Stimulated activated CD8-positive, alpha-beta memory T cell treated with anti-CD3 and anti-CD28 coated beads, Interleukin-12 subunit alpha, Interleukin-12 subunit beta, amount 100 ng/mL, for 1 hour (primary cell): Measurements from ENCODE around the gene FRMD3.

ENCODE experiments used
- DNase-seq: peaks from one replicate; pipeline ENCODE4 v3.0.0-alpha.2; 2020; ENCODE audit warnings: low read depth

Gene FRMD3

DNA sequence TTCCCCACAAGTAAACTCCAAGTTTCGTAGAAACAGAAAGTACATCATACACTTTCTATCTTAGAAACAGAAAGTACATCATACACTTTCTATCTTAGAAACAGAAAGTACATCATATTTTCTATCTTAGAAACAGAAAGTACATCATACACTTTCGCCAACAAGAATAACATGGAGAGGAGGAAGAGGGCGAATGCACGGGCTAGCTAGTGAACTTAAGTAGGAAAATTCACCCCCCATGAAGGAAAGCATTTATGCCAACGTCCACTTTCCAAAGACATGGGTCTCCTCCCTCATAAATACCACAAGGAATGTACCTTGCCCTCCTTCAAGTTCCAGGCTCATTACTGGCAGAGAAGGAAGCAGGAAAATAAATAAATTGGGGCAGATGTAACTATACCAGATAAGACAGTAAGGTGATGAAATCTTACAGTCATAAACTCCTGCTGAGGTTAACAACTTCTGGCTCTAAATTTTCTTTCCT is 64.7 kb downstream of the FRMD3 start:
- no peak for DNase-seq

DNA sequence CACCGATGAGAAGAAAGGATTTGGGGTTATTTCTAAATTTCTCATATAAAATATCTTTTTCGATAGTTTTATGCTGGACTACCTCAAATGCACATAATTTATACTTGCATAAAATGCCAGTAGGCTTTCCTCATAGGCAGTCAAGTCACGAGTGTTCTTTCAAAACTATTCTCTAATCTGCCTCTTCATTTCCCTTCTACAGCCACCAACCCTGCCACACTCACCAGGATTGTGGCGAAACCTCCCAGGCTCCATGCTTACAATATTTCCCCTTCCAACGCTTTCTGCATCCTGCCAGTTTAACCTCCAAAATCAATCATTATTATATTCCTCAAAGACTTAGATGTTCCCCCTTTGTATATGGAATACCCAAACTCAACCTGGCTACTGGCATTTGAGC is 65.4 kb downstream of the FRMD3 start:
- DNase-seq, result no peak

DNA sequence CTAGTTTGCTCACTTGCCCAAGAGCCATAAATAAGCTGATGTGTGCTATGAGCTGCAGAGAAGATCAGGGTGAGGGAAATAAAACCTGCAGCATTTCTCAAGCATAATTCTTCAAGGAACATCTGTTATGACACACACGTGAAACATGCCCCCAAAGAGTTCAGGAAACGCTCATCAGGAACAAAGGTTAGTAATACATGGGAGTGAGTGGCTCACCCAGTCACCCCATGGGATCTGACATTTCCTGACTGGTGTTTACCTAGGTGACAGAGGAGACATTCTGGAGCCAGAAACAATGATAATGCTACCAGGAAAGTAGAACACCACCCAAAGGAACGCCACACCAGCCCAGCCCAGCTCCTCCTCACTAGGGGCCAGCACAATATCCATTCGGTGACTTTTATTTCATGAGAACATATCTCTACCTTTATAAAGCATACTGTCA is 66.0 kb downstream of the FRMD3 start:
- no peak for DNase-seq

DNA sequence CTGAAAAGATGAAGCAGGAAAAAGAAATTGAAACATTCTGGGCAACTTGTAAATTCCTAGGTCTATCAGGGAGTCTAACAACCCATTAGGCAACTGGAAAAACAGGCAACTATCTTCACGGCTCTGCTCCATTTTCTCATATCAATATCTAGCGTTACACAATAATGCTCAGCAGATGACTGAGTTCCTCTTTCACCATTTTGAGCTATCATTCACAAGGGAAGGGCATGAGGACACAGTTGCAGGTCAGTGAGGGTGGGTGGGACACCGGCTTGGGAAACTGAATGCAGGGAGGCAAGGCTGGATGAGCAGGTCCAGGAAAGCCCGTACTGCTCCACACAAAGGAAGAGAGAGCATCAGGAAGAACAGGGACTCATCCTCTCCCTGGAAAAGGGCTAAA is 67.0 kb downstream of the FRMD3 start:
- DNase-seq, result no peak

DNA sequence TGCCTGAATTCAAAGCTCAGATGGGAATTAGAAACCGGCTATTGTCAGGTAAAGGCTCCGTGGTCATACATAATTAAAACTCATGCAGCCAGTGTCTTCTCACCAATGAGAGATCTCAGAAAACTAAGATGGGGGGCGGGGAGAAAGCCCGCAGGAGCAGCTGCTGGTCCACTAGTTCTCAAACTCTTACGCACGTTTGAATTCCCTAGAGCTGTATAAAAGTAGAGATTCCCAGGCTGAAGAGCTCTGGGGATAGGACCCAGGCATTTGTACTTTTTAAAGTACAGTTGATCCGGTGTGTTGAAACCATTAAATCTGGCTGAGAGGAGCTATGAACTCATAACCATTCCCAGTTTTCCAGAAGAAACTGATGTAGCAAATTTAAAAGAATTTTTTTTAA is 68.5 kb downstream of the FRMD3 start:
- no peak for DNase-seq

DNA sequence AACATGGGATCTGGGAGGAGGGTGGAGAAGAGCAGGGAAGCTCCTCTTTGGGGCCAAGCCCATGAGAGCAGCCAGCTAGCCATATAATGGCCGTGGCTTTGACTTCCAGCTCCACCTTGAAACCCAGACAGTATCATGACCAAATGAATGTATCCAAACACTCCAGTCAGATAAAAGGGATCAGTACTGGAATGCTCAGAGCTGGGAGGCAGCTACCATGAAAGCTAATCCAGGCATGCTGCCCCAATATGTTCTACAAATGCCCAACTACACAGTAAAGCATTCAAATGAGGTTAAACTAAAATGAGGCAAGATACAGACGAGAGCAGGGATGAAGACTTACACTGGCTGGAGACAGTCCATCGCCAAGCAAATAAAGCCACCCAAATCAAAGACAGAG is 69.4 kb downstream of the FRMD3 start:
- no peak for DNase-seq

DNA sequence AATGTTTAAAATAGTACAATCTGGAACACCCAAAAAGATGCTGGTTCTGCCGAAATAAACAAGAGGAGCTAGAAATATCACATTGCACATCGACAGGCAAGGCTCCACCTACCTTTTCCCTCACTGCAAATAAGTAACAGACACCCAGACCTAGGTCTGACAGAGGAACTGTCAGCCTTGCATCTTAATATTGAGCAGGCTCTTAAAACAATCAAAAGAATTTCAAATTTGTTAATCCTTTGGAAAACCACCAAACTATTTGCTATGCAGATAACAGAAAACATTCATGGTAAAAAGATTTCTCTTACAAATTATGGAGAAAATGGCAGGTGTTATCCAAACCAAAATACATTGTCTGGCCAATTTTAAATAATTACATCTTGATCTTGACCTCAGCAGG is 71.3 kb downstream of the FRMD3 start:
- DNase-seq, result no peak

DNA sequence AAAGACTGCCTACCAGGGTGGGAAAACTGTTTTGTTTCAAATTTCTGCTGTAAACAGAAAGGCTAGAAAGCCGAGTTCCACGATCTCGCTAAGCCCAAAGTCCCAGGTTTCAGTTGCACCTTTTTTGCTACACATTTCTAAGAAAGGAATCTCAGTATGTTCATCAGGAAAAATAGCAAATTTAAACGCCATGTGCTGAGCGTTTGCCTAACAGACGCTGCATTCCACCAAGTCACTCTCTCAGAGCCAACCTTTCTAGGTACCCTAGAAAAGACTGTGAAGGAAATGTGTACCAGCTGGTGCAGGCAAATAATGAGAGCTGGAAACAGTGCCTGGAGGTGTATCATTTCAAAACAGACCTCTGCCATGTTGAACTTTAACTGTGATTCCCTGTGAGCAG is 71.8 kb downstream of the FRMD3 start:
- DNase-seq, result no peak

DNA sequence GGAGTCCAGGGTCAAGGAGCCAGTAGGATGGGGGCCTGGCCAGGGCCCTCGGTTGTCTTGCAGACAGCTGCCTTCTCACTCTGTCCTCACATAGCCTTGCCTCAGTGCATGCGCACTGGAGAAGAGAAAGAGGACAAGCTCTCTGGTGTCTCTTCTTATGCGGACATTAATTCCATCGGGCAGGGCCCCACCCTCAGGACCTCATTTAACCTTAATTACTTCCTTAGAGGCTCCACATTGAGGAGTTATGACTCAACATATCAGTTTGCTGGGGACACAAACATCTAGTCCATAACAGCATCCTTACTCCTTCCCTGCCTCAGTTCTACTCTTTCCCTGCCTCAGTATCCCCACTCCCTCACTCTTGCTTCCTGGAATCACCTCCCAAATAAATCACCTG is 78.4 kb downstream of the FRMD3 start:
- DNase-seq, result no peak

DNA sequence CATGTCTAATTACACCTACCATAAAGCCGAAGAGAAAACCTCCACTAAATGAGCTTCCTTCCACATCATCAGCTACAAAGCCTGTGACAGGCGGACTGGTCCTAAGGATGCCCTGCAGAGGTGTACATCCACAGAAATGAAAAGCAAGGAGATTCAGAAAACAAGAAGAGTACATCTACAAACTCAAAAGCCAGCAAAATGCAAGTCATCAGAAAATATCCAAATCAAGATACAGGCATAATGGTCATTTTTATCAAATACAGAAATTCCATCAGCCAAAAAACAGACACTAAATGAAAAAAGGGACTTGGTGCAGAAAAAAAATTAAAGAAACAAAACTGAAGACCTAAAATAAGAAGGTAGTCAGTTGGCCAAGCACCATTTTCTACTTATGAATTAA is 79.7 kb downstream of the FRMD3 start:
- no peak for DNase-seq

DNA sequence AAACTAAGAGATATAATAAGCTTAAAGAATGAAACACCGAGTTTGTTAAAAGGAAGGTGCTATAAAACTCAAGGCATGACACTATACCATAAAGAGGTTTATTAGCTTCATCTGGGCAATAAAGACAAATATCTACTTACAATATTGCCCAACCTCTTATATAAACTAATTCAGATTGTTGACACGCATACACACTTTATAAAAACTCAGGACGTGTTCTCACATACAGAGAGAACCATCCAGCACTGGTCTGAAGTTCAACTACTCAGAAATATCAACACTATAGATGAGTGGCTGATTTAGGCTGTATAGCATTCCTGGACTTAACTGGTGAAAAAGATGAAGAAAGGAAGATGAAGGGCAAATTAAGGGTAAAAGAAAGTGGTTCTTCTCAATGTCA is 81.2 kb downstream of the FRMD3 start:
- no peak for DNase-seq

DNA sequence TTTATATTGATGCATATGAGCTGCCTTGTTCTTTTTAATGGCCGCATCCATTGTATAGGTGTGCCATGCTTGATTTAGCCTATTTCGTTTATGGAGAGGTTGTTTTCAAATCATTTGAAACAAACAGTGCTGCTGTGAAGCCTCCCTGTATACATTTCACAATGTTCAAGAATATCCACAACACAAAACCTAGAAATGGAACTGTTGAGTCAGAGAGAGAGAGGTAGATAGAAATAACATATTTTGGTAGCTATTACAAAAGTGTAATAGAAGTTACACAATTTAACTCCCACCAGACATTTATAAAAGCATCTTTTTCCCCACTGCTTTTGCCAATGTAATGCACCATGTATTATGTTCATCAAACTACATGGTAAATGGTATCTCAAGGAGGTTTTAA is 82.0 kb downstream of the FRMD3 start:
- no peak for DNase-seq

DNA sequence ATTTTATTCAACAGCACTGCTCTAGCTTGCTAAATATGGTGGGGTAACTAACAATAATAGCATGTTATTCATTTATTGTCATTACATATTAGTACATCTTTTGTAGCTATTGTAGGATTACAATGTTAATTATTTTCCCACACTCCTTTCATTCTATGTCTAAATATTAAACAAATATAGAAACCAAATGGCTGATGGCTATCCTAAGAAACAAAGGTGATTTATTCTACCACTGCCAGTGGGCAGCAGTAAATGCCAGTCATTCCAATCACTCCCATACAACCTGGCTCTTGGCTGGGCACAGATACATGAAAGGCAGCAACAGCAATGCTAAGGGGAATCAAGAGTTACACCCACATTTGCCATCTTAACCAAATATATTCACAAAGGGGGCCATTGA is 84.1 kb downstream of the FRMD3 start:
- DNase-seq, result no peak

DNA sequence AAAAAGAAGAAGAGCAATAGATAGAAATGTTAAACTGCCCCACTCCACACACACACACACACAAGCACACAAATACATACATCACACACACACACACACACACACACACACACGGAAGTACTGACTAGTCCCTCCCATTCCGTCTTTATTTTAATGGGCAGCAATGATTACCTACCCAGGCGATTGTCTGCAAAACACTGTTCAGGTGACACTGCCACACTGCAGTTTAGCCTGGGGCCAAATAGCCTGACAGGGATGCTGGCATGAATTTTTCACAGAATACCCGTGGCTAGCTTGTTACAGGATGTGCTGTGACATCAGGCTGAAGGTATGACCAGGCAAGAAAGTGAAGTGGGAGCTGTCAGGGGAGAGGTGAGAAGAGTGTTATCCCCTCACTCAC is 86.9 kb downstream of the FRMD3 start:
- DNase-seq, result no peak

DNA sequence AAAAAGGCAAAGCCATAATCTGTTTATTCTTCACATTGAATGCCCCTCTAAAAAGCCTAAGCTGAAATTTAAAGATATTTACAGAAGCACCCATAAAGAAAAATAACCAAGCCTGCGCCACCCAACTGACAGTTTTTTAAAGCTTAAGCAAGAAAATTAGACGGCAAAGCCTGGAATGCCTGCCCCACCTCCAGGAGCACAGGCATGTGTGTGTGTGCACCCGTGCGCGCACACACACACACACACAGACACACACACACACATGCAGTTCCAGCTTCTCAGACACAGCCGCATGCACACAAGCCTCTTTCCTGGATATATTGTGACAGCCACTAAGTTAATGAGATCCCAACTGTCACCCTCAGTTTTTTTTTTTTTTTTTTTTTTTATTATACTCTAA is 88.2 kb downstream of the FRMD3 start:
- no peak for DNase-seq

DNA sequence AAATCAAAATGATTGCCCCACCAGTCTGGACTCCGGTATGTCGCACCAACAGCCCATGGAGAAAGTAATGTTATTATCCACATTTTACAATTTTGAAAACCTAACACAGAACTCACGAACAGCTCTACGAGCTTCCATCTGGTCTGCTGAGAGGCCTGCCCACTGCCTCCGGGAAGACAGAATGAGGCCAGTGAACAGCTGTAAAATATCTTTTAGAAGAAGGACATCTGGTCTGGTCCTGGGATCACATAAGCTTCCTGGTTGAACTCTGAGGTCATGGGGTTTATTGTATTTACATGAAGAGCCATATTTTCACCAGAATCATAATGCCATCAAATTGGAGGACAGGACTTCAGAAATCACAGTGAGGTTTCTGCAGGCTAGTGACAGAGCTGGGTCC is 89.0 kb downstream of the FRMD3 start:
- no peak for DNase-seq

DNA sequence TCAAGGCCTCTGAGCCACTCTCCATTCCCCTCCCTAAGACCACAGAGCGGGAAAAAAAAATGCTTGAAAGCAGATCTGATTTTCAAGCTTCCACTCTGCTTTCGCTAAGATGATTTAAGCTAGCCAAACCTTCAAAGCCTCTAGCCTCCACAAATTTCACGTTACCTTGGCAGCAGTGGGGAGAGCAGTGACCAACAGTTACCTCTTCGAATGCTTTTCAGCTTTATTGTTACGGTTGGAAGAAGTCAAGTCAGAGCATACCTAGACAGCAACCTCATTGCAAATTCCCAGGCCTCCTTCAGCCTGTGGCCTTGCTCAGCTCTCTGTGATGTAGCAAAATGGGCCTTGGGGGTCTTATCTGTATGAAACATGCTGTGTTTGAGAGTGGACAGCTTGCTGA is 89.6 kb downstream of the FRMD3 start:
- no peak for DNase-seq

DNA sequence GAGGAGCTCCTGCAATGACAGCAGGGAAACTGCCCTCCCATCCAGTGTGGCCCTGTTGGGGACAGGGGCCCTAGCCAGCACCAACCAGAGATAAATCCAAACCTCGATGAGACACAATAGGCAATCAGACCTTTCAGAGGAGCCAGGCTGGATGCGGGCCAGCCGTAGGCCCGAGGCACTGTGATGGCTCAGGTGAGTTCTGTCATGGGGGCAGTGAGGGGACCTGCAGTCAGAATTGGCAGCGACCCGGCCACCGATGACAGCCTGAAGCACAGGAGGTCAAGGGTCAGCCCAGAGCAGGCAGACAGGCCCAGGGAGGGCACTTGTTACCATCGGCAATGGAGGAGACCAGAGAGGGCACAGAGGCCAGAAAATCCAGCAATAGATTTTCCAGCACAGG is 90.8 kb downstream of the FRMD3 start:
- DNase-seq, result no peak

DNA sequence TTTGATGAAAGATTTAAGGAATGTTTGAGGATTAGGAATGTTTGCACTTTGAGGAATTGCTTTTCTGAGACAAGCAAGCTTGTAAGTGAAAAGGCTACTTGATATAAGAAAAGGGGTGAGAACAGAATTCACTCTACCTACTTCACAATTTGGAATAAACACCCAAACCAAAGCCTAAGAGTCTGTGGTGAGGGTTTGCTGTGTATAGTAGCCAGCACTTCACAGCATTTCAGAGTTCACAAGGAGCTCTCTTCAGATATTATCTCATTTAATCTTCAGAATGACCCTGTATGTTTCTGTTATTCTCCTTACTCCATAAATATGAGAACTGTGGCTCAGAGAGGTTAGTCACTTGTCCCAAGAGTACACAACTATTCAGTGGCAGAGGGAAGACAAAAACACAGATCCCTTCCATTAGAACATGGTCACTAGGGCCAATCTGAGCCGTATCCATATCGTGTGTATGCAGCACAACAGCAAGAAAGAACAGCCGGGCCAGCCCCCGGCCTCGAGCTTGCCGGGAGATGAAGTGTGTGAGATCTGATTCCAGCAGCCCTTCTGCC is 92.4 kb downstream of the FRMD3 start:
- DNase-seq, result no peak

DNA sequence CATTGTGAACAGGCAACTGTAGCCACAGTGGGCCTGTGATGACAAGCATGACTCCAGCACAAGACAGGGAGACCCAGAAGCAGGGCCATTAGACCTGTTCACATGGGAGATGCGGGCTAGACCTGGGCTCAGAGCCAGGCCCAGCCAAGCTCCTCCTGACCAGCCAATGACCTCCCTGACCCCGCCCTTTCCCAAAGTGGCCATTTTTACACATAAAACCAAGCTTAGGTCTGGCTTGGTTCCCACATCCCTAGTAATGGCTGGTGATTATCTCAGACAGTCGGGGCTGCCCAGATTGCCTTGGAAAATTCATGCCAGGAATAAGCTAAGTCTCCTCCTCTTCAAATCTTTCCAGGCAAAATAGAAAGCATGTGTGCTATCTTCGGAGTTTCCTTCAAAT is 94.1 kb downstream of the FRMD3 start:
- no peak for DNase-seq

DNA sequence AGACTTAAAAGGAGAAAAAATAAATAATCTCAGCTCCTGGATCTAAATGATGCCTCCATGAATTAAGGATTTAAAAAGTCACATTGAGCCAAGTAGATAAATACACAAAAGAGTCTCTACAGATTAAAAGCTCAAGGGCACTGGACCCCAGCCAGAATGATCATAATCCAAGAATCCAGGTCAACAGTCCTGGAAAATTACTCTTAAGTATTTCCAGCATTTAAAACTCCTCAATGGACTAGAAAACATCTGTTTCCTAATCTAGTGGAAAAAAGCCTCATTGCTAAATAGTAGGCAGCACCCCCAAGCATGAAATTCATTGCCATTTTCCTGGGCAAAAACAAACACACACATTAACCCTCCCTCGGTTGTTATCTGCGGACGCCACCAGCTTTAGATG is 96.8 kb downstream of the FRMD3 start:
- DNase-seq, result no peak

DNA sequence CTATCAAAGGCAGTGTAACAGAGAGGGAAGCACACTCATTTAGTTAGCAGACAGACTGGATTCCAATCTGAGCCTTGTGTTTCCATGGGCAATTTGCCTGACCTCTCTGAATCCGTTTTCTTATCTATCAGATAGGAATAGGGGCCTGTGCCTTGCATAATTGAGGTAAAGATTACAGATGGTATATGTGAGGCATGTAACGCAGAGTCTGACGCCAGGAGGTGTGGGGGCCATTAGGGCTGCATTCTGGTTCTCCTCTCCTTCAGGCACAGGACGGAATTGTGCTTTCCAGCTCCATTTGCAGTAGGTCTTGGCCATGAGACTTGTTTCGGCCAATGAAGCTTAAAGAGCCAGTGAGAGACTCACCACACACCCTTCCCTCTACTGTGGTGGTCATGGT is 97.6 kb downstream of the FRMD3 start:
- DNase-seq, result no peak

DNA sequence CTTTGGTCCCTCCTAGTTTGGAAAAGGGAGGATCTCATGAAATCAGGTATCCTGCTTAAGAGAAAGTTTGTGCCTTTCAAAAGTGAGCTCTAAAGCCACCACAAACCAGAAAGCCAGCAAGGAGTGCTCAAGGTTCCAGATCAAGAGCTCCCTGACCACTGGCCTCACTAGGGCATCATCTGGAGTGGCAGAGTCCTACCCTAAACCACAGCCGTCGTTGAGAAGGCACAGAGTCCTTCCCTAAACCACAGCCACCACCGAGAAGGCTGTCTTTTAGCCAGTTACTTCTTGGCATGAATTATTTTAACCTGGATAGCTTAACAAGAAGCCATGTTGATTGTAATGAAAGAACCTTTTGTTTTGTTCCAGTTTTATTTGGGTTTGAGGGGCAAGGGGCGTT is 102.9 kb downstream of the FRMD3 start:
- DNase-seq, result no peak

DNA sequence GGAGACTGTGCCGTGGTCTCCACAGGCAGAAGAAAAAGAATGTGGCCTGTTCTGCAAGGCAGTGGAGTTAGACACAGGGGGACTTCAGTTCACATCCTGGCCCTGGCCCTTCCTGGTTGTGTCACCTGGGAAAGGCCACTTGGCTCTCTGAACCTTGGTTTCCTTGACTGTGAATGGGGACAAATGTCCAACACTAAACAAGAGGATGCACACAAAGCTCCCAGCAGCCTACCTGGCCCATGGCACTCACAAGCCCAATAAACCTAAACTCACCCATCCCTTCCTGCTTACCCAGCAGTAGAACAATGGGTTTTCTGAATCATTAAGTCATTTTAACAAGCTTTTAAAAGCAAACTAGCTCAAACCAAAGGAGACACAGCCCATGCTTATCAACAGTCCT is 103.9 kb downstream of the FRMD3 start:
- DNase-seq, result no peak

DNA sequence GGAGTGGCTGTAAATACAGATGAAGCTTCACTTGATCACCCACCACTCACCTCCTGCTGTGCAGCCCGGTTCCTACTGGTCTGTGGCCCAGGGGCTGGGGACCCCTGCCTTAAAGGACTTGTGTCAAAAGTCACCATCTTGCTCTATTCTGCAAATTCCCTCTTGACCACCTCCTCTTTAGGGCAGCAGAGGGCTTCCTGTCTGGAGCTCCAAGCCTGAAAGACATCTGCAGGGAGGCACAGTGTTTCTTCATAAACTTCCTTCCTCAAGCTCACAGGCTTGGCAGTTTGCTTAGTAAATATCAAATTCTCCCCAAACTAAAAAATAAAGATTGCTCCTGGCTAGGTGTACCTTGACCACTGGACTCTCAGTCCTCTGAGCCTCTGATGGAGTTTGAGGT is 104.4 kb downstream of the FRMD3 start:
- no peak for DNase-seq
